ENCODE measurements around the gene PSMB3.

PSMB3 gene

GRCh38 chr17:38752308-38753070, at the start of gene PSMB3:
PSMB3 (plus strand) TSS chr17:38752741; CDS start chr17:38752827, 86 bp downstream.
- DNase-seq: peak; percentile 83 to 100 (median 98)

GRCh38 chr17:38702916-38703741, 49.4 kb upstream of the PSMB3 start:
- DNase-seq: peak in 1 of 56 donors; percentile 50

- DNase-seq: peak in 17 of 56 donors; percentile 3 to 58 (median 25)
These were observed 48.6 kb upstream of the PSMB3 start for GRCh38 chr17:38703742-38704605.

- DNase-seq: peak in 54 of 56 donors; percentile 31 to 87 (median 68)
These were observed 47.7 kb upstream of the PSMB3 start, which contains the start of gene MLLT6 for GRCh38 chr17:38704606-38705522. MLLT6 (plus strand) TSS chr17:38705273; CDS start chr17:38705633, 360 bp downstream.

- no peak for DNase-seq
These were observed 47.1 kb upstream of the PSMB3 start for GRCh38 chr17:38705523-38705802.

GRCh38 chr17:38705803-38706504, 46.6 kb upstream of the PSMB3 start:
- DNase-seq: peak in 26 of 56 donors; percentile 17 to 65 (median 32)

GRCh38 chr17:38706505-38707216, 45.9 kb upstream of the PSMB3 start:
- no peak for DNase-seq

GRCh38 chr17:38707678-38708351, 44.7 kb upstream of the PSMB3 start:
- no peak for DNase-seq

- no peak for DNase-seq
These were observed 43.3 kb upstream of the PSMB3 start for GRCh38 chr17:38709104-38709820.

GRCh38 chr17:38709864-38710603, 42.5 kb upstream of the PSMB3 start:
- DNase-seq: no peak

- DNase-seq: no peak
These were observed 42.0 kb upstream of the PSMB3 start for GRCh38 chr17:38710604-38710962.

GRCh38 chr17:38710985-38711384, 41.6 kb upstream of the PSMB3 start:
- DNase-seq: no peak

- no peak for DNase-seq
These were observed 40.6 kb upstream of the PSMB3 start for GRCh38 chr17:38711792-38712571.

GRCh38 chr17:38712593-38712992, 39.9 kb upstream of the PSMB3 start:
- DNase-seq: no peak

GRCh38 chr17:38713456-38714075, 39.0 kb upstream of the PSMB3 start:
- DNase-seq: no peak
